Thymus (tissue), 11 donors: ENCODE data around the gene DNER. TPM values are rescaled to one million over a fixed set of nuclear protein-coding genes. Genes with fewer than 3 reads are reported as not detected.
"Not testable (repeated sequence)": the region's sequence is repeated elsewhere in the genome, so short reads cannot be mapped to it uniquely, and the experiment has no call there.

Source experiments
- DNase-seq, 9 donors: peaks; one replicate each; pipeline ENCODE4 v3.0.0-alpha.2; 2013; ENCODE audit warnings: low spot score in 9 of 9, low read depth in 6 of 9, missing footprints in 1 of 9
- H3K27ac ChIP-seq, 2 donors: one replicate each; pipeline ENCODE4 v1.5.1; 2013; ENCODE audit warnings: control low read depth in 1 of 2, low read depth in 1 of 2, low read length in 1 of 2, mild to moderate bottlenecking in 1 of 2, moderate library complexity in 1 of 2
- H3K27me3 ChIP-seq, 2 donors: one replicate each; pipeline ENCODE4 v1.5.1; 2013; ENCODE audit warnings: low read length in 1 of 2; ENCODE audit not compliant: control insufficient read depth in 2 of 2, insufficient read depth in 1 of 2
- H3K36me3 ChIP-seq, 2 donors: one replicate each; pipeline ENCODE4 v1.5.1; 2013; ENCODE audit warnings: low read length in 1 of 2, mild to moderate bottlenecking in 1 of 2, moderate library complexity in 1 of 2; ENCODE audit not compliant: control insufficient read depth in 2 of 2, insufficient read depth in 2 of 2
- H3K4me1 ChIP-seq, 2 donors: one replicate each; pipeline ENCODE4 v1.5.1; 2013; ENCODE audit warnings: low read length in 2 of 2; ENCODE audit not compliant: control insufficient read depth in 2 of 2, insufficient read depth in 2 of 2
- H3K4me3 ChIP-seq, 2 donors: one replicate each; pipeline ENCODE4 v1.5.1; 2013; ENCODE audit warnings: low read length in 2 of 2, control low read depth in 1 of 2, mild to moderate bottlenecking in 1 of 2
- H3K9me3 ChIP-seq, 2 donors: one replicate each; pipeline ENCODE4 v1.5.1; 2013; ENCODE audit warnings: low read length in 1 of 2, mild to moderate bottlenecking in 1 of 2; ENCODE audit not compliant: control insufficient read depth in 2 of 2, insufficient read depth in 1 of 2
- WGBS: extraction: QIAGEN DNeasy Blood & Tissue Kit; methylation state at CpG from one replicate; pipeline ENCODE4 v1.1.7; 2013; 5-methylcytosine and 5-hydroxymethylcytosine counted together
- polyA plus RNA-seq: library from polyadenylated mRNA; stranded (reverse); fragments of 200-250 nt; gene quantifications from one replicate; pipeline ENCODE4 v1.2.3, GENCODE V29; 2013
- total RNA-seq: library from RNA; stranded (reverse); fragments of 120-200 nt; gene quantifications from one replicate; pipeline ENCODE4 v1.2.4, GENCODE V29; 2013
- donor health status: healthy.

DNER gene
- total and polyA plus RNA-seq, 2 donors: 0.09 to 0.59 TPM

- Histone ChIP-seq H3K4me1 (no peaks in the 10 kb centered on the region), H3K4me3 (no peak overlapping the region), H3K36me3 (no peaks in the 10 kb centered on the region), H3K9me3 (no peaks in the 10 kb centered on the region), H3K27me3 (no peaks in the 10 kb centered on the region), H3K27ac (no peak overlapping the region)
- 76% methylated on average over 4 of the region's 4 CpGs for WGBS
- no peak for DNase-seq
These were observed 193.7 kb downstream of the DNER start for GRCh38 chr2:229520691-229521096.

GRCh38 chr2:229519655-229520430 lies 194.5 kb downstream of the DNER start:
- WGBS: 68% methylated on average over 11 of the region's 11 CpGs
- no peak overlapping the region for H3K4me3 ChIP-seq
- no peaks in the 10 kb centered on the region for H3K4me1 ChIP-seq
- H3K36me3 ChIP-seq: no peaks in the 10 kb centered on the region
- no peaks in the 10 kb centered on the region for H3K27me3 ChIP-seq
- no peak for DNase-seq
- no peaks in the 10 kb centered on the region for H3K9me3 ChIP-seq
- H3K27ac ChIP-seq: no peak overlapping the region

- Histone ChIP-seq H3K36me3 (no peaks in the 10 kb centered on the region), H3K4me1 (no peaks in the 10 kb centered on the region), H3K27ac (no peak overlapping the region), H3K27me3 (no peaks in the 10 kb centered on the region), H3K9me3 (no peaks in the 10 kb centered on the region), H3K4me3 (no peak overlapping the region)
- 77% methylated on average over 2 of the region's 2 CpGs for WGBS
- no peak for DNase-seq
These were observed 200.0 kb downstream of the DNER start for GRCh38 chr2:229514273-229514895.

GRCh38 chr2:229511524-229511923 lies 202.8 kb downstream of the DNER start:
- Histone ChIP-seq H3K27me3 (no peaks in the 10 kb centered on the region), H3K4me1 (no peaks in the 10 kb centered on the region), H3K9me3 (no peaks in the 10 kb centered on the region), H3K27ac (no peak overlapping the region), H3K36me3 (no peaks in the 10 kb centered on the region), H3K4me3 (no peak overlapping the region)
- no peak for DNase-seq
- 97% methylated on average over 1 of the region's 1 CpG for WGBS

- not testable (repeated sequence) for H3K4me3 ChIP-seq, H3K4me1 ChIP-seq, H3K36me3 ChIP-seq, H3K27ac ChIP-seq, H3K9me3 ChIP-seq, DNase-seq, H3K27me3 ChIP-seq
- WGBS: 97% methylated on average over 4 of the region's 4 CpGs
These were observed 207.7 kb downstream of the DNER start for GRCh38 chr2:229506699-229507098.

- 98% methylated on average over 2 of the region's 2 CpGs for WGBS
- Histone ChIP-seq H3K4me3 (no peak overlapping the region), H3K9me3 (no peaks in the 10 kb centered on the region), H3K27me3 (no peaks in the 10 kb centered on the region), H3K4me1 (no peaks in the 10 kb centered on the region), H3K27ac (no peak overlapping the region), H3K36me3 (no peaks in the 10 kb centered on the region)
- no peak for DNase-seq
These were observed 213.1 kb downstream of the DNER start for GRCh38 chr2:229501051-229501794.

- Histone ChIP-seq H3K27ac (no peak overlapping the region), H3K4me1 (no peaks in the 10 kb centered on the region), H3K9me3 (no peaks in the 10 kb centered on the region), H3K4me3 (no peak overlapping the region), H3K36me3 (no peaks in the 10 kb centered on the region), H3K27me3 (no peaks in the 10 kb centered on the region)
- WGBS: 90% methylated on average over 2 of the region's 2 CpGs
- DNase-seq: no peak
These were observed 222.3 kb downstream of the DNER start for GRCh38 chr2:229492034-229492433.

- Histone ChIP-seq H3K27ac (no peak overlapping the region), H3K9me3 (no peaks in the 10 kb centered on the region), H3K36me3 (no peaks in the 10 kb centered on the region), H3K4me1 (no peaks in the 10 kb centered on the region), H3K27me3 (no peaks in the 10 kb centered on the region), H3K4me3 (no peak overlapping the region)
- DNase-seq: no peak
- 95% methylated on average over 1 of the region's 1 CpG for WGBS
These were observed 224.2 kb downstream of the DNER start for GRCh38 chr2:229490167-229490566.

- DNase-seq: no peak
- WGBS: 96% methylated on average over 10 of the region's 10 CpGs
- Histone ChIP-seq H3K27ac (no peak overlapping the region), H3K36me3 (no peaks in the 10 kb centered on the region), H3K4me3 (no peak overlapping the region), H3K9me3 (no peaks in the 10 kb centered on the region), H3K27me3 (no peaks in the 10 kb centered on the region), H3K4me1 (no peaks in the 10 kb centered on the region)
These were observed 225.3 kb downstream of the DNER start for GRCh38 chr2:229489016-229489415.
